ENCODE data around the gene UST.

DNA sequence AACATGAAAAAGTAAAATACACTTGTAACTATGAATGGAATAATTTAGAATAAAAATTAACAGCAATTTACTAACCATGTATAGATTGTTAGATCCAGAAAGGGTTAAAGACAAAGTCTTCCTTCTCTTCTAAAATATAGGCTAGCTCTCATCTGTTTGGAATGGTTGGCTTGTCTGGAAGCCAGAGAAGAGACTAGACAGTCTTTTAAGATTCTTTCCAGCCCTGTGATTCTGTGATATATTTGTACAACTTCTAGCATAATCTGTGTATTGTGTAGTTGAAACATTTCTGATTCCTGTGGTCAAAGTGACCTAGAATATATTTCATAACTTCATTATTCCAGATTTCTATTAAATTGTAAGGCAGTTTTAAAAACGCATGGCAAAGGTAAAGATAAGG, 196.6 kb downstream of the UST start:
- TF ChIP-seq, protein P1, sequence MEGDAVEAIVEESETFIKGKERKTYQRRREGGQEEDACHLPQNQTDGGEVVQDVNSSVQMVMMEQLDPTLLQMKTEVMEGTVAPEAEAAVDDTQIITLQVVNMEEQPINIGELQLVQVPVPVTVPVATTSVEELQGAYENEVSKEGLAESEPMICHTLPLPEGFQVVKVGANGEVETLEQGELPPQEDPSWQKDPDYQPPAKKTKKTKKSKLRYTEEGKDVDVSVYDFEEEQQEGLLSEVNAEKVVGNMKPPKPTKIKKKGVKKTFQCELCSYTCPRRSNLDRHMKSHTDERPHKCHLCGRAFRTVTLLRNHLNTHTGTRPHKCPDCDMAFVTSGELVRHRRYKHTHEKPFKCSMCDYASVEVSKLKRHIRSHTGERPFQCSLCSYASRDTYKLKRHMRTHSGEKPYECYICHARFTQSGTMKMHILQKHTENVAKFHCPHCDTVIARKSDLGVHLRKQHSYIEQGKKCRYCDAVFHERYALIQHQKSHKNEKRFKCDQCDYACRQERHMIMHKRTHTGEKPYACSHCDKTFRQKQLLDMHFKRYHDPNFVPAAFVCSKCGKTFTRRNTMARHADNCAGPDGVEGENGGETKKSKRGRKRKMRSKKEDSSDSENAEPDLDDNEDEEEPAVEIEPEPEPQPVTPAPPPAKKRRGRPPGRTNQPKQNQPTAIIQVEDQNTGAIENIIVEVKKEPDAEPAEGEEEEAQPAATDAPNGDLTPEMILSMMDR (conservative IDR thresholded peaks at IDR 0.05 in 1 of 2, IDR thresholded peaks at IDR 0.05 in 1 of 2; ENCODE audit: extremely low read depth in 1 of 2, insufficient read depth in 1 of 2, low read depth in 1 of 2, low read length in 2 of 2): no peak
- TF ChIP-seq EZH2 (IDR thresholded peaks at IDR 0.05; ENCODE audit: borderline replicate concordance, low read length): no peak

All from mammary epithelial cell (primary cell).